Activated gamma-delta T cell treated with Interleukin-2 at 50 U/mL for 16 hours (primary cell): Measurements from ENCODE around the gene SEPTIN1.
"Not testable (repeated sequence)": the region's sequence is repeated elsewhere in the genome, so short reads cannot be mapped to it uniquely, and the experiment has no call there.

ENCODE experiments used
- DNase-seq: peaks from one replicate; pipeline ENCODE4 v3.0.0-alpha.2; 2020

SEPTIN1 gene

DNA sequence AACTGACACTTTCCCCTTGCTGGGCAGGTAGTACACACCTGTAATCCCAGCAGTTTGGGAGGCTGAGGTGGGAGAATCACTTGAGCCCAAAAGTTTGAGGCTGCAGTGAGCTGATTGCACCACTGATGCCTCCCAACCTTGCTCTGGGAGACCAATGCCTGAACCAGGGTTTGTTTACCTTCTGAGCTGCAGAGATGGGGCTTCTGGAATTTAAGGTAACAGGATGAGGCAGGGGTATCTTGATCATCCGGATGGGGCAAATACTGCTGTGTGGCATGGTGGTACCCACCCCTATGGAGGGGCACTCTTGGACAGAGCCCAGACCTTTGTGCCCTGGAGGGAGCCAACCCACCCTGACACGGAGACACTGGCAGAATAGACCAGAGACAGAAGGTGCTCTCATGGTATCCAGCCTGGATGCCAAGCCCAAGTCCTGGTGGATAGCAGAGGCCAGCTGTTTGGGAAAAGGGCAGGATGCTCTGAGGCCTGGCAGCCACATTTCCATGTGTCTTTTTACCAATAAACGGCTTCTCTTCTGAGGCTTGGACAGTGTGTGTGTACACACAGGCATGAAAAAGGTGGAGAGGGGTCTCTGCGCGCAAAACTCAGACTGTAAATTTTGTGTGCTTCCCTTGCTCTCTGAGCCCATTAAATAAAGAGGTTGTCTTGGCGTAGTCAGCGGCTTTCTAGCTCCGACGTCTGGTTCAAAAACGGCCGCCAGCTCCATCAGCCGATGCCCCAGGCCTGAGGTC lies 17.2 kb upstream of the SEPTIN1 start:
- no peak for DNase-seq

DNA sequence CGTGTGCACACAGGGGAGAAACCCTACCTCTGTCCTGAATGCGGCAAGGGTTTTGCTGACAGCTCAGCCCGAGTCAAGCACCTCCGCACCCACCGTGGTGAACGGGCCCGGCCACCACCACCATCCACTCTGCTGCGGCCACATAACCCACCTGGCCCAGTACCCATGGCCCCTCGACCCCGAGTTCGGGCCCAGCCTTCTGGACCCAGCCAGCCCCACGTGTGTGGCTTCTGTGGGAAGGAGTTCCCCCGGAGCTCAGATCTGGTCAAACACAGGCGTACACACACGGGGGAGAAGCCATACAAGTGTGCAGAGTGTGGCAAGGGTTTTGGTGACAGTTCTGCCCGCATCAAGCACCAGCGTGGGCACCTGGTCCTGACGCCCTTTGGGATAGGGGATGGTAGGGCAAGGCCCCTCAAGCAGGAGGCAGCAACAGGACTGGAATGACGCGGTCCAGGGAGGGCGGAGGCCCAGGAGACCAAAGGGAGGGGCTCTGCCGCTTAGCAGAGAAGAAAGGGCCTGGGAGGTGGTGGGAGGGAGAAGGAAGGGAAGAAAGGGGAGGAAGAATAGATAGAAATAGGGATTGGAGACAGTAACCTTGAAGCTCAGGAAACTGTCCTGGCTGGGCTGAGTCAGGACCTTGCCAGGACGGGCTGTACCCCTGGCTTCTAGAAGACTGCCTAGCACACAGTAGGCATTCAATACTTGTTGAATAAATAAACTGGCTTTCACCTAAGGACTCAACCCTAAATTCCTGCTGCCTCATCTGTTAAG lies 16.5 kb upstream of the SEPTIN1 start:
- no peak for DNase-seq

DNA sequence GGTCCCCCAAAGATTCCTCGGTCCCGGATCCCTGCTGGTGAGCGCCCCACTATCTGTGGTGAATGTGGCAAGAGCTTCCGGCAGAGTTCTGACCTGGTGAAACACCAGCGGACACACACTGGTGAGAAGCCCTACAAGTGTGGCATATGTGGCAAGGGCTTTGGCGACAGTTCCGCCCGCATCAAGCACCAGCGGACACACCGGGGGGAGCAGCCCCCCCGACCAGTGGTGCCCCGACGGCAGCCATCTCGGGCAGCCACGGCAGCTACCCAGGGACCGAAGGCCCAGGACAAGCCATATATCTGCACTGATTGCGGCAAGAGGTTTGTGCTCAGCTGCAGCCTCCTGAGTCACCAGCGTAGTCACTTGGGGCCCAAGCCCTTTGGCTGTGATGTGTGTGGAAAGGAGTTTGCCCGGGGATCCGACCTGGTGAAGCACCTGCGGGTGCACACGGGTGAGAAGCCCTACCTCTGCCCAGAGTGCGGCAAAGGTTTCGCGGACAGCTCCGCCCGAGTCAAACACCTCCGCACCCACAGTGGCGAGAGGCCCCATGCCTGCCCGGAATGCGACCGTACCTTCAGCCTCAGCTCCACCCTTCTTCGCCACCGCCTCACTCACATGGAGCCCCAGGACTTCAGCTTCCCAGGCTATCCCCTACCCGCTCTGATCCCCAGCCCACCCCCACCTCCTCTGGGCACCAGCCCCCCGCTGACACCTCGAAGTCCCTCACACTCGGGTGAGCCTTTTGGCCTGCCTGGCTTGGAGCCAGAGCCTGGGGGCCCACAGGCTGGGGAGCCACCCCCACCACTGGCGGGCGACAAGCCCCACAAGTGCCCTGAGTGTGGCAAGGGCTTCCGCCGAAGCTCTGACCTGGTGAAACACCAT lies 15.7 kb upstream of the SEPTIN1 start:
- DNase-seq: no peak

DNA sequence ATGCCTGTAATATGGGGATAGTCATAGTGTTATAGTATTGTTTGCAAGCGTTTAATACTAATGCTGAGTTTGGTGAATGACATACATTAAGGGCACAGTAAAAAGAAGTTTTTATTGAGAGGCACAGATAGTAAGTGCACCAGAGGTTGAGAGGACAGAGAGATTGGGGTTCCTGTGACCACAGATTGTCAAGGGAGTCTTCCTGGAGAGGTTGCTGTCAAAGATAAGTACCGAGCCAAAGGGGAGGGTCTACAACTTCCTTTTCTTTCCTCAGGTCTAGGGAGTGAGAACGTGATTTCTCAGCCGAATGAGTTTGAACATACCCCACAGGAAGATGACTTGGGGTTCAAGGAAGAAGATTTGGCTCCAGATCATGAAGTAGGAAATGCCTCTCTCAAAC lies 14.7 kb upstream of the SEPTIN1 start:
- no peak for DNase-seq

DNA sequence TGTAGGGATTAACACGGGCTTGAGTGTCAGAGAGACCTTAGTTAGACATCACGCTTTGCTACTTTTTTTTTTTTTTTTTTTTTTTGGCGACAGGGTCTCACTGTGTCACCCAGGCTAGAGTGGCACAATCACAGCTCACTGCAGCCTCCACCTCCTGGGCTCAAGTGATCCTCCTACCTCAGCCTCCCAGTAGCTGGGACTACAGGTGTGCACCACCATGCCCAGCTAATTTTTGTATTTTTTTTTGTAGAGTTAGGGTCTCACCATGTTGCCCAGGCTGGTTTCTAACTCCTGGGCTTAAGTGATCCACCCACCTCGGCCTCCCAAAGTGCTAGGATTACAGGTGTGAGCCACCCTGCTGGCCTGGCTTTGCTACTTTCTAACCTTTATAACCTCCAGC lies 14.3 kb upstream of the SEPTIN1 start:
- DNase-seq: not testable (repeated sequence)

DNA sequence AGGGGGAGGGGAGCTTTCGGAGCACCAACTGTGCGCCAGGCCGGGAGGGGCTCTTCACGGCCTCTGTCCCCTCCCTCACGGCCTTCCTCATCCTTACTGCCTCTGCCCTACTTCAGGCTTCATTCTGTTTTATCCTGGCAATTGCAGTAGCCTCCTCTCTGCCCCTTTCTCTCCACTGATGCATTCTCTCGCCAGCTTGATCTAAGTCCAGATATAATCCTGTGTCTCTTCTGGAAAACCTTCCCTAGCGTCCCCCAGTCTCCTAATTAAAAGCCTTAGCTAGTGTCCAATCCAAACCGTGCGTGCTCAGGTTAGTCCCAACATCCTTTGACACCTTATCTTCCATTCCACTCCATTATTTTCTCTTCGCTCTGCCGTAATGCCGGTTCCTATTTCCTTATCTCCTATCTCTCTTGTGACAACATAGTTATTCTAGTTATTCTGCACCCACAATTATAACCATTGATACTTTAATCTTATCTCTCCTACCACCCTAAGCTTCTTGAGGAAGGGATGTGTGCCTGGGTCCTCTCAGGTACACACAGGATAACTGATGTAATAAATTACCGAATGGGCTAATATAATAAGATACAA lies 13.7 kb upstream of the SEPTIN1 start:
- no peak for DNase-seq

DNA sequence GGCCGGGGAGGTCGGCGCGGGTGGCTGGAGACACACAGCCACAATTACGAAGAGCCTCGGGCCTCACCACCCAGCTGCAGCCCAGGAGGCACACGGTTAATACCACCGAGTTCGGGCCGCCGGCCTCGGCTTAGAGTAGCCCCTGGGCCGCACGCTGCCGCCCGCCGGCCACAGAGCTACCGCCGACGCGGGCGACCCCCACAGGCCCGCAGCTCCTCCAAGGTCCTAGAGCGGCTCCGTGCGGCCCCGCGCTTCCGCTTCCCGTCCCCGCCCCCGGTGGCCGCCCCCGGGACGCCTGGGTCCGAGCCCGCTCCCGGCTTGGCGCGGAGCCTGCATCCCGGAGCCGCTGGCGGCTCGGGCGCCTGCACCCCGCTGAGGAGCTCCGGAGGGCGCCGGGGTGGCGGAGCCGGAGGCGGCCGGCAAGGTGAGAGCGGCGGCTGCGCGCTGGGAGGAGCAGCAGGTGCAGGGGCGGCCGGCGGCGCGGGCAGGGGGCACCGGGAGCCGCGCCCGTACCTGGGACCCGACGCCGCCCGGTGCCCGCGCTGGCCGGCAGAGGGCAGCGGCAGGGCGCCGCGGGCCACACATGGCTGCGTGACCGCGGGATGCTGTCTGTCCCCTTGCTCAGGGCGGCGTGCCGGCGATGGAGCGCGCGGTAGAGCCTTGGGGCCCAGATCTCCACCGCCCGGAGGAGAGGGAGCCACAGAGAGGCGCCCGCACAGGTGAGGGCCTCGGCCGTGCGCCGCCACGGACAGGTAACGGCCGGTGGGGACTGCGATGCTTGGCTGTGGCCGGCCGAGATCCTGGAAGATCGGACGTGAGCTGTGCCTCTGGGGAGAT lies 13.0 kb upstream of the SEPTIN1 start, which contains the start of gene ZNF48:
TSS of gene ZNF48 (plus strand) at position 266 of the 837 bp plus-strand sequence. CDS start at position 641, 375 bp downstream.
- DNase-seq: peak; percentile 64

DNA sequence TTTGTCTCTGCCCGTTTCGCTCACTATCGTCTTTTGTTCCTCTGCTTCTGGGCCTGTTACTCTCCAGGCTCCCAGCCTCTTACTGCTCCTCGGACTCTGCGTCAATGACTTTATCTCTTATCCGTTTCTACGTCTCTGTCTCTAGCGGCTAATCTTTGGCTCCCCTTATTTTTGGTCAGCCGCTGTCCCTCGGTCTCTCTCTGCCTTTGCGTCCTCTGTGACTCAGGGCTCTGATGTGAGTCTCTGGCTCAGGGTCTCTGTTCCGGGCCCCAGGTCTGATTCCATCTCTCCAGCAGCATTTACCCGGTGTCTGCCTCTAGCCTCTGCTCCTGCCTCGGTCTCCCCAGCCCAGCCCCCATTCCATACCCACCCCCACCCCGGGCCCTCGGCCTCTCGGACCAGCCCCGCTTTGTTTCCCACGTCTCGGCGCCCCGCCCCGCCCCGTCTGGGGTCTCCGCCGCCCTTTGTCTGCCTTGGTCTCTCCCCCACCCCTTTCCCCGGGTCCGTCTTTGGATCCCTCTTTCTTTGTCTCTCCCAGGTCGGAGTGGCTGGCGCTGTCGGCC lies 12.3 kb upstream of the SEPTIN1 start:
- DNase-seq: no peak

DNA sequence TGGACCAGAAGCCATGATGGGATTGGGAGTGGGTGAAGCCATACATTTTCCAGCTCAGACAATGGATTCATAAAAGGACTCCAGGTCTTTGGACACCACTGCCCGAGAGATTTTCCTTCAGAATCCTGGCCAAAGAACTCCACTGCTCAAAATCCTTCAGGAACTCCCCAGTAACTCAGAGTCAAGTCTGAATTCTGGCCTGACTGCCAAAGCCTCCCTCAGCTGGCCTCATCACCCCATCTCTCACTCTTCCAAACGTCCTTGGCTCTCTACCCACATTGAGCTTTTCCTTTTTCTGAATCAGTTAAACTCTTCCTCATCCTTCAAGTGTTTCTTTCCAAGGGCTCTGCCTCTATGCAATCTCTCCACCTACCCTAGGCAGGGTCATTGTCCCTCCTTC lies 1.2 kb upstream of the SEPTIN1 start:
- DNase-seq: no peak

DNA sequence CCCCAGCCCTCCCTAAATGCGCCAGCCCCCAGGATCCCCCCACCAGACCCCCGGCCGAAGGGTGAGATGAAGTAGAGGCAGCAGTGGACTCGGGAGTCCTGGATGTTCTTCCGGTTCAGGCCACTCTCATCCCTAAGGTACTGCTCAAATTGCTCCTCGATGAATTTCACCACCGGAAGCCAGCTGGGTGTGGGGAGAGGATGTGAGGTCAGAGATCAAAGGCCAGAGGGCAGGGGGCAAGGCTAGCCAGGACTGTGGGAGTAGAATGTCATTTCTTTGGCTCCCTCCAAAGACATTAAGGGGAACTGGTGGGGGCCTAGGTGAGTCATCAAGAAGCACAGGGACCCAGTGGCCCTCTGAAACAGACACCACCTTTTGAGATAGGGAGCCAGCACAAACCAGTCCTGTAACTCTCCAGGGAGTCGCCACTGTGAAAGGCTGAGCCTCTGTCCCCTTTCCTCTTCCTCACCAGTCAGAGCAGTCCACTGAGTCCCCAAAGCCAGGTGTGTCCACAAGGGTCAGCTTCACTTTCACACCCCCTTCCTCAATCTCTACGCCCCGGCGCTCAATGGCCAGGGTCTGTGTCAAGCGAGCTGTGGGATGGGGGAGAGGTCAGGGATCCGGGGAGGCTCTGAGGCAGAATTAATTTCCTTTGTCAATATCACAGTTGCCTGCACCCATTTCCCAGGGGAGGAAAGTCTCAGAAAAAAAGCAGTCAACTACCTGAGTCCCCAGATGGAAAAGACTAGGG lies 895 bp downstream of the SEPTIN1 start:
- DNase-seq: no peak

DNA sequence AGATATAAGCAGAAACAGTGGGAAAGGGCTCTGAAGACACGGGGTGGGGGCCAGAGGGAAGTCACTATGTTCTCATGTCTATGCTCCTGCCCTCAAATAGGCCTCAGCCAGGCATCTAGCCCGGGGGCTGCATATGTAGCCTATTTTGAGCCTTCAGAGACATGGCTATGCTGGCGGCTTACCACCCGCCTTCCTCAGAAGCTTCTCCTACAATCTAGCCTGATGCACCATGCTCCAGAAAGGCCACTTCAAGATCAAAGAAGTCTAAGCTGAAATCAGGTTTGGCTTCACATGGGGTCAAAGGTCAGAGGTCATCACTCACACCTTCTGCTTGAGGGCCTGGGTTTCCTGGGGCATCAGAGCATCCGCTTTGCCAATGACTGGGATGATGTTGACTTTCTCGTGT lies 1.6 kb downstream of the SEPTIN1 start:
- no peak for DNase-seq

DNA sequence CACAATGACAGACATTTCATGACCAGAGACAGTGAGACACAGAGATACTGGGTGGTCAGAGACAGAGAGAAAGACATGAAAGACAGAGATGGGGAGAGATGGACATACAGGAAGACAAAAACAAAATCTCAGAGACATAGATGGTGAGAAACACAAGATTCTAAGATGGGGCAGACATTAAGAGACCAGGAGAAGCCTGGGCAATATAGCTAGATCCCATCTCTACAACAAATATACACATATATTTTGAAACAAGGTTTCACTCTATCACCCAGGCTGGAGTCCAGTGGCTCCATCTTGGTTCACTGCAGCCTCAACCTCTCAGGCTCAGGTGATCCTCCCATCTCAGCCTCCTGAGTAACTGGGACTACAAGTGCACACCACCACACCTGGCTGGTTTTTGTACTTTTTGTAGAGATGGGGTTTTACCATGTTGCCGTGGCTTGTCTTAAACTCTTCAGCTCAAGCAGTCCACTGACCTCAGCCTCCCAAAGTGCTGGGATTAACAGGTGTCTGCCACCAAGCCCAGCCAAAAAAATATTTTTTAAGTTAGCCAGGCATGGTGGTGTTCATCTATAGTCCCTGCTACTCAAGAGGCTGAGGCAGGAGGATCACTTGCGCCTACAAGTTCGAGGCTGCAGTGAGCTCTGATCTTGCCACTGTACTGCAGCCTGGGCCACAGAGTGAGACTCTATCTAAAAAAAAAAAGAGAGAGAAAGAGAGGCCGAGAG lies 2.1 kb downstream of the SEPTIN1 start:
- no peak for DNase-seq

DNA sequence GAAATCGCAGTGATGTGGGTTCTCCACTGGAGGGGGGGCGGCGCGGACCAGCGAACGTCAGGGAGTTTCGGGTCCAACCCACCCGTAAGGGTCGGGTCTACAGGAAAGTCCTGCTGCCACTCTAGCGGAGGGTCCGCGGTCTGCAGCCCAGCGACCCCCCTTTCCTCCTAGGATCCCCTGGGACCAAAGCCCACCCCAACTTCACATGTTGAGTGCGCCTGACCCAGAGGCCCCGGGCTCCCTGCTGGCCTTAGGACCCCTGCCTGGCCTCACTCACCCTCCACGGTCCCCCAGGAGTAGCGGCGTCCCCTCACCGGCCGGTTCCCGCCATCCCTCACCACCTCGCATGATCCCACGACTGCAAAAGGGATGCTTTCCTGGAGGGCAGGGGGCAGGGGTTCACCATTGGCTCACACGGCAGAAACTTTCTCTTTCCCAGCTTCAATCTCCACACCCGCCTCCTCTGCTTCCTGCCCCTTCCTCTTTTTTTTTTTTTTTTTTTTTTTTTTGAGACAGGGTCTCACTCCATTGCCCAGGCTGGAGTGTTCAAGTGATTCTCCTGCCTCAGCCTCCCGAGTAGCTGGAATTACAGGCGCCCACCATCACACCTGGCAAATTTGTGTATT lies 3.1 kb downstream of the SEPTIN1 start:
- no peak for DNase-seq

DNA sequence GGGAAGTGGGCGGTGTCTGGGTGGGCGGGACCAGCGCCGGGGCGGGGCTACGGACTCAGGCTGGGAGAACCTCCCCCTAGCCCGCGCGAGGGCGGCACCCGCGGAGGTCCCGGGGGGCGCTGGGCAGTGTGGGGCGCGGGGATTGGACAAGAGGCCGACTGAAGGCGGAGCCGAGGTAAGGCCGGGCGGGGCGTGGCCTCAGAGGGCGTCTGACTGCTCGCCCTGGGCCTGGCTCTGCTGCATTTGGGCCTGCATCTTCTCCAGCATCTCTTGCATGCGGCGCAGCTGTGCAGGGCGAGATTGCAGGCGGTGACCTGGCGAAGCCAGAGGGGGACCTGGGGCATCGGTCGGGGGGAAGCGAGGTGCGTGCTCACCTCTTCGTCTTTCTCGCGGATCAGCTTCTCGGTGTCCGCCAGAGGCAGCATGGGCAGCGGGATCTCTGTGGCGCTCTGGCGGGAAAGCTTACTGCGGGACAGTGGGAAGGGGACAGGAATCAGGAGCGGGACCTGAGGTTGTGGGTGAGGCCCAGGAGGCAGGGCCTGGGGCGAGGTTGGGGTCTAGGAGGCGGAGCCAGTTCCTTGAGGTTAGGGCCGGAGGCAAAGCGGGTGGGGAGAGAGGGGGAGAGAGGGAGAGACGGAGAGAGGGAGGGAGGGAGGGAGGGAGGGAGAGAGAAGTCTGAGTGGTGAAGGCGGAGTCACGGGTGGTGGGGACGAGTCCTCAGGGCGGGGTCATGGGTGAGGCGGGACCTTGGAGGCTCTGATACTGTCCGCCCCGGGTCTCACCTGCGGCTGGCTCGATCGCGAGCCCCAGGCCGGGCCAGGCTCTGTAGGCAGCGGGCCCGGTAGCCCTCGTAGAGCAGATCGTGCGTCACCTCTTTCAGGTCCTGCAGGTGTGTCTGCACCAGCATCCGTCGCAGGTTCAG lies 3.9 kb downstream of the SEPTIN1 start:
- peak; percentile 100 for DNase-seq

DNA sequence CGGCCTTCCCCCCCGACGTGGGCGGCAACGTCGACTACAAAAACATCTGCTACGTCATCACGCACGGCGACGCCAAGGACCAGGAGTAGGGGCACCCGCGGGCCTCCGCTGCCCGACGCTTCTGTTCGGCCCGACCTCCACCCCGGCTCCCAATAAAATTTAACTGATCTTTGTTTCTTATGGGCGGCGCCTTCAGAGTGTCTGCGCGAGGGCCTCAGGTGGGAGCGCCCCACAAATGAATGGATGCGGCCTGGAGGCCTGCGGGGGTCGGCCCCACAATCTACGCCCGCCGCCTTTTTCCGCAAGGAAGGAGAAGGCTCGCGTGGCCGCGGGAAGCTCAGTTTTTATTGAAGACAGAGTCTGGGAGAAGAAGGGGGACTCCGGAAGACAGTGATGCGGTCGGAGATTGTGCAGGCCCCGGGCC lies 4.5 kb downstream of the SEPTIN1 start:
- DNase-seq: peak; percentile 89

DNA sequence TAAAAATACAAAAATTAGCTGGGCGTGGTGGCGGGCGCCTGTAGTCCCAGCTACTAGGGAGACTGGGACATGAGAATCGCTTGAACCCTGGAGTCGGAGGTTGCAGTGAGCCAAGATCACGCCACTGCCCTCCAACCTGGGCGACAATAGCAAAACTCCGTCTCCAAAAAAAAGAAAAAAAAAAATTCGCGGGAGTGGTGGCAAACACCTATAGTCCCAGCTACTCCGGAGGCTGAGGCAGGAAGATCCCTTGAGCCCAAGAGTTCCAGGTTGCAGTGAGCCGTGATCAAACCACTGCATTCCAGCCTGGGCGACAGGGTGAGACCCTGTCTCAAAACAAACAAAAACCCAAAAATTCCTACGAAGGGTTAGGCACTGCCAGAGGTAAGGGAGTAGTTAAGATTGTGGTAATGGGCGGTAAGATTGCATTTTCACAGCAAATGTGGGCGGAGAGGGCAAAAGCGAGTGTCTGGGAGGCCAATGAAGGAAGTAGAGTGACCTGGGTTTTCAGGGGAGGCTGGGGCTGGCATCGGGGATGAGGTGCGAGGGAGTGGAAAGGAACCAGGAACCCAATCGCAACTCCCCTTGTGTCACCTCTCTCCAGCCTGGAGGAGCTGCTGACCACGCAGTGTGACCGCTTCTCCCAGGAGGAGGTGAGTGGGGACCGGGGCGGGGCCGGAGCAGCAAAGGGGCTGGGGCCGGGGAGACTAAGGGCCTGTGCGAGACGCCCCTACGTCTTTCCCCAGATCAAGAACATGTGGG lies 5.1 kb downstream of the SEPTIN1 start:
- no peak for DNase-seq

DNA sequence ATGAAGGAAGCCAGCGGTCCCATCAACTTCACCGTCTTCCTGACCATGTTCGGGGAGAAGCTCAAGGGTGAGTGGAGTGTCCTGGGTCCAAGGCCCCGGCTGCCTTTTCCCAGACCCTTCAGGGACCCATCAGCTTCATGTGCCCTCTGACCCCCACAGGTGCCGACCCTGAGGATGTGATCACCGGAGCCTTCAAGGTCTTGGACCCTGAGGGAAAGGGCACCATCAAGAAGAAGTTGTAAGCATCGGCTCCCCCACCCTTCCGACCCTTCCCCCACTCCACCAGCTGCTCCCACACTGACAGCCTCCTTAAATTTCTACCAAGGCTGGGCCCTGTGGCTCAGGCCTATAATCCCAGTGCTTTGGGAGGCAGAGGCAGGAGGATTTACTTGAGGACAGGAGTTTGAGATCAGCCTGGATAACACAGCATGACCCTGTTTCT lies 5.9 kb downstream of the SEPTIN1 start:
- no peak for DNase-seq

DNA sequence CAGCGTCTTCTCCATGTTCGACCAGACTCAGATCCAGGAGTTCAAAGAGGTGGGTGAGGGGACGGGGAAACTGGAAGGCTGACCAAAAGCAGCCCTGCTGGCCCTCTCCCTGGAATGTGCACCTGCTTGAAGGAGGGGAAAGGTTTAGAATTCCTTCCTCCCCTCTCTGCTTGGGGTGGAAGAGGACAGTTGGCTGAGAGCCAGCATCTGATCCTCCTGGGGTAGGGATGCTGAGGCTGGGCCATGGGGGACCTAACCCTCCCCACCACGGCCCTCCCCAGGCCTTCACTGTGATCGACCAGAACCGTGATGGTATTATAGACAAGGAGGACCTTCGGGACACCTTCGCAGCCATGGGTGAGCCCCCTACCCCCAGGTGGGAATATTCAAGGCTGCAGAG lies 6.5 kb downstream of the SEPTIN1 start:
- DNase-seq: no peak
